ENCODE data around the gene PROP1.
"Not testable (repeated sequence)": the region's sequence is repeated elsewhere in the genome, so short reads cannot be mapped to it uniquely, and the experiment has no call there.

The PROP1 gene

DNA sequence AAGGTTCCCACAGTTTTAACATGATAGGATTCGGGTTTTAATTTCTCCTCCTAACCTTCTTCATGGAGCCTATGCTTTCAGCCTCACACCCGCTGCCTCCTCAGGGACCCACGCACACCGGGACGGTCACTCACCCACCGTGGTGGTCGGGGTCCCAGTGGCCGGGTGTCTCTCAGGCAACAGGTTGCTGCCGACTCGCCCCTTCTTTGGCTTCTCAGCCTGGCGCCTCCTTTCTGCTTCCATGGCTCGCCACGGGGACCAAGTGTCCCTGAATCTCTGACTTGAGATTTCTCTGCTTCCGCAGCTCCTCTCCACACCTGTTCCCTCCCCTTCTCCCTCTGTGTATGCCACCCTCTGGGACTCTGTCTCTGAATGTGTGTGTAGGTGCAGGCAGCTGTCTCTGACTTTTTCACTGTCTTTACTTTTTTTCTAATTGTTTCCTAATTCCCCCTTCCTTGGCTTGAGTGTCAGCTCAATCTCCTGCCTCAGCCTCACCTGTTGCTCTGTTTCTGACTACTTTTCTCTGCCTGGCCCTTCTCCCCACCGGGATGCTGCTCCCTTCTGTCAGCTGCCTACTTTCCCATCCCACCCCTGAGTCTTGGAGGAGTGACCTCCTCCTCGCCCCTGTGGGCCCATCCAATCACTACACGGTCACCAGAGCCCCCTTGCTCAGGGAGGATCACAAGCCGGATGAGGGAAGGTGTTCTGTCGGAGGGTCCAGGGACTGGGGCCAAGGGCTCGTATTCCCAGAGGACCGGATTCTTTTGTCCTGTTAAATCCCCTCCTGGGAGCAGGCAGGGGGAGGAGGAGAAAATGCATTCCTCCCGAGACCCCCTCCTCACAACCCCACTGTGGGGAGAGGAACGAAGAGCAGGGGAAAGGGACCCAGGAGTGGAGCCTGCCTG, at the start of gene PROP1:
PROP1 (minus strand) TSS at position 552 of the 905 bp plus-strand sequence; CDS start at position 243, 309 bp downstream.
- DNase-seq (ENCODE audit: low read depth), result no peak
- no peak within 1 kb of the TSS for H3K4me3 ChIP-seq (ENCODE audit: low read depth, low read length)

DNA sequence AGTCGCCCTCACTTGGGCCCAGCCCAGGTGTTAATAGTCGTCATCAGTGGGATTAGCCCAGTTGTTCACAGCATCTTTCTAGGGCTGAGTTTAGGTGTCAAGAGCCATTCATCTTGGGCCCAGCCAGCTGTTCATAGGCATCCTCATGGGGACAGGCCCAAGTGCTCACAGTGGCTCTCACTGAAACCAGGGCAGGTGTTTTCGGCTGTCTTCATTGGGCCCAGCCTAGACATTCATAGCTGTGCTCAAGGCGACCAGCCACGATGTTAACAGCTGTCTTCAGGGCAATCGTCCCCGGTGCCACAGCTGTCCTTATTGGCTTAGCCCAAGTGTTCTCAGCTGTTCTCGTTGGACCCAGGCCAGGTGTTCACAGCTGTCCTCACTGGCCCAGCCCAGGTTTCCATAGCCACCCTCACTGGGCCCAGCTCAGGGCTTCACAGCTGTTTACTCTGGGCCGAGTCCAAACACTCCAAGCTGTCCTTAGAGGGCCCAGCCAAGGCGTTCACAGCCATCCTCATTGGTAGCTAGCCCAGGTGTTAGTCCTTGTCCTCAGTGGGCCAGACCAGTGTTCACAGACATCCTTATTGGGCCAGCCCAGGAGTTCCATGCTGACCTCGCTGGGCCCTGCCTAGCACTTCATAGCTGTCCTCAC, 23.5 kb upstream of the PROP1 start:
- not testable (repeated sequence) for H3K4me3 ChIP-seq (ENCODE audit: low read depth, low read length); DNase-seq (ENCODE audit: low read depth)

DNA sequence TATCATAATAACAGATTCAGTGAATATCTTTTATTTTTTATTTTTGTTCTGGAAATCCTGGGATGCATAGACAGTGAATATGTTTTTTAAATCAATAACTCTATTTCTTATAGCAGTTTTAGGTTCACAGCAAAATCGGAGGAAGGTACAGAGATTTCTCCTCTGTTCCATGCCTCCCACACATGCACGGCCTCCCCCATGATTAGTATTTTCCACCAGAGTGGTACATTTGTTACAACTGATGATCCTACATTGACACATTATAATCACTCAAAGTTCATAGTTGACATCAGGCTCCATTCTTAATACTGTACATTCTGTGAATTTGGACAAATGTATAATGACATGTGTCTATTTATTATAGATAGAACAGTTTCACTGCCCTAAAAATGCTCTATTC, 16.7 kb upstream of the PROP1 start:
- H3K4me3 ChIP-seq (ENCODE audit: low read depth, low read length); DNase-seq (ENCODE audit: low read depth): not testable (repeated sequence)

DNA sequence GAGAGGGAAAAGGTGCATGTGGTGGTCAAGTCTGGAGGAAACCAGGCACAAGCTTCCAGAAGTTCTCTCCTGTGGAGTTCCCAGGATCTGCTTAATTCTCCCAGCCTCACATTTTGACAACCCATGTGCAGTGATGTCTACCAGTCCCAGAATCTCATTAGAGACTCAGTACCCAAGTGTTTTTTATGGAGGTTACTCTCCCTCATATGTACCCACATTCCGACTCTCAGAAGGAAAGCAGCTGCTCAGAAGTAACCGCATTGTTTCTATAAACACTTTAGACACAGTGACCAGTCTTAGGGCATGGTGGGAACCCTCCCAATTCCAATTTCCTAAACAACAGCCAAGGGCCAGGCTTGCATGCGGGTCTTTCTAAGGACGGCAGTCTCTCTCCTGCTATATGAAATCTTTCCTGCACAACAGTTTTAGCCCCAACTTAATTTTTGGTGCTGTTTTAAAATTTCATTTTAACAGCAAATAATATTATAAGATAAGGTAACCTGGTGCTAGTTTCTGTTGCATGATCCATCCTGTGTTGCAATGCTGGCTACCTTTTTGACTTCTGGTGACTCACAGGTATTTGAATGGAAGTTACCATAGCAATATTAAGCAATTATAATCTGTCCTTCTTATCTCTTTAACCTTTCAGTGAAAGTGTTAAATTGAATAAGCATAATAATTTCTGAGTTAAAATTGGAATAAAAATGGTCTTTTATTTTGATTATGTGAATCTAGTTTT, 15.9 kb upstream of the PROP1 start:
- H3K4me3 ChIP-seq (ENCODE audit: low read depth, low read length); DNase-seq (ENCODE audit: low read depth): not testable (repeated sequence)

DNA sequence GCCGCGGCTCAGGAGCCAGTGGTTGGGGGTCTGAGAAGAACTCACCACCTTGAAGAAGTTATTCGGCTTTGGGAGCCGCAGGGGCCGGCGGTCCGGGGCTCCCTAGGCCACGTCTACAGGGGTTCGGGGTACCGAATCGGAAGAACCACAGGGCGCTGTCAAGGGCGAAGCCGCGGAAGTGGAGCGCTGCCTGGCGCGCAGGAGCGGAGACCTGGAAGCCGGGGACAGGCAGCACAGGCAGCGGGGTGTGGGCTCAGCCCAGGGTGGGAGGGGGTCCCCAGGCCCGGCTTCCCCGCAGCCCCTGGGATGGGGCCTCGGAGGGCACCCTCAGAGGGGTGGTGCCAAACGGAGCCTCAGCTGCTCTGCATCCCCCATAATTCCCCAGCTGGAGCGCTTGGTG, 11.2 kb upstream of the PROP1 start:
- DNase-seq (ENCODE audit: low read depth); H3K4me3 ChIP-seq (ENCODE audit: low read depth, low read length): not testable (repeated sequence)

DNA sequence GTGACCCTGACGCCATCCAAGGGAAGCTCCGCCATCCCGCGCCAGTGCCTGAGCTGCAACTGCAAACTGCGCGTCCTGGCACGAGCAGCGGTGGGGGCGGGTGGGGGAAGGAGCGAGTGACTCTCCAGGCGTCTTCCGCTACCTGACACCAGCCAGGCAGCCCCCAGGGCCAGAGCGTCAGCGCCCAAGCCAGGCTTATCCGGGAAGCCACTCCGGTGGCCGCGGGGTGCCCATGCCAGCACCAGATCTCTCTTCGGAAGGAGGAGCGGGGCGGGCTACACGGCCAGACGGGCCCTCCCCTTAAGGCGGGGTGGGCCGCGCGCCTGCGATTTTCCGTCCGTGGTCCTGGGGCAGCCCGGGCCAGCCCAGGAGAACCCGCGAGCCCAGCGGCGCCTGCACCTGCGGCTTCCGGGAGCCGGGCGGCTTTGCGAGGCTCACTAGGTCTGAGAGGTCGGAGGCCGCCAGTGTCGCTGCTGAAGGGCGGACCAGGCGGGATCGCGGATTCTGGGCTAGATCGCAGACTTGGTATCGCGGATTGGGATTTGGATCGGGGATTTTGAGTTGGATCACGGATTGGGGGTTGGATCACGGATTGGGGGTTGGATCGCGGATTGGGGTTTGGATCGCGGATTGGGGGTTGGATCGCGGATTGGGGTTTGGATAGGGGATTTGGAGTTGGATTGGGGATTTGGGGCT, 10.6 kb upstream of the PROP1 start:
- not testable (repeated sequence) for DNase-seq (ENCODE audit: low read depth)
- peak overlapping the region; percentile 31 for H3K4me3 ChIP-seq (ENCODE audit: low read depth, low read length)

DNA sequence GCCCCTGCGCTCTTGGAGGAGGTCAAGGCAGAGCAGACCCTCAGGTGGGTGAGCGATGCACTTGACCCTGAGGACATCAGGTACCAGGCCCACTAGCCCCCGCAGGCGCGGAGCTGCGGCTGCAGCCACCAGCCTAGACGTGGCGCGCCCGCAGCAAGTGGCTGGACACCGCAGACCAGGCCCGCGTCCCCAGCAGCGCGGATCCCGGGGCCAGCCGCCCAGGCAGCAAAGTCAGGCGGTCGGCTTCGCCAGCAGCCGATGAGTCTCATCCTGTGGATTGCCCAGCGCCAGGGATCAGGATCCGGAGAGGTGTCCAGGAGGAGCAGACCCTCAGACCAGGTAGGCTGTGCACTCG, 10.1 kb upstream of the PROP1 start:
- H3K4me3 ChIP-seq (ENCODE audit: low read depth, low read length); DNase-seq (ENCODE audit: low read depth): not testable (repeated sequence)

DNA sequence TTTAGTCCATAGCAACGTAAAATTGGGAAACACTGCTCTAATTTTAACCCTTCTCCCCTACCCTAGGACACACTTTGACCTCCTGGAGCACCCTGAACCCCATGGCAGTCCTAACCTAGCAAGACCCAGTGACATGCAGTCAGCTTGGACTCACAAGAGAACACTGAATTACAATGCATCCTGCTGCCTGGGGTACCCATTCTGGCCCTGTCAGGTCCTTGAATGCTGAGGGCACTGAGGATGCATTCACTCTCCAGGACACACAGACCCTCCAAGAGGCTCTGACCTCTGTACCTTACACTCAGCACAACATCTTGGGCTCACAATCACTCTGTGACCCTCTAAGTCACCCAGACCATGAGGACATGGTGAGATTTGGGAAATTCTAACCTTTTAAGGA, 1.8 kb upstream of the PROP1 start:
- no peak for DNase-seq (ENCODE audit: low read depth)
- H3K4me3 ChIP-seq (ENCODE audit: low read depth, low read length), result no peak overlapping the region

DNA sequence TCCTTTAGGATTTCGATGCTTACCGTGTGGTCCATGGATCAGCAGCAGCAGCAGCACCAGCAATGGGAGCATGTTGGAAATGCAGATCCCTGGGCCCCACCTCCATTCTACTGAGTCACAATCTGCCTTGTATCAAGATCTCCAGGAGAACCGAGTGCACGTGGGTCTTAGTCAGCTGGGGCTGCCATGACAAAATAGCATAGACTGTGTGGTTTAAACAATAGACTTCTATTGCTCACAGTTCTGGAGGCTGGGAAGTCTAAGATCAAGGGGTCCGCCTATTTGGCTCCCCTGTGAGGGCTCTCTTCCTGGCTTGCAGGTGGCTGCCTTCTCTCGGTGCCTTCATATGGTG, 1.3 kb upstream of the PROP1 start:
- no peak for DNase-seq (ENCODE audit: low read depth)

DNA sequence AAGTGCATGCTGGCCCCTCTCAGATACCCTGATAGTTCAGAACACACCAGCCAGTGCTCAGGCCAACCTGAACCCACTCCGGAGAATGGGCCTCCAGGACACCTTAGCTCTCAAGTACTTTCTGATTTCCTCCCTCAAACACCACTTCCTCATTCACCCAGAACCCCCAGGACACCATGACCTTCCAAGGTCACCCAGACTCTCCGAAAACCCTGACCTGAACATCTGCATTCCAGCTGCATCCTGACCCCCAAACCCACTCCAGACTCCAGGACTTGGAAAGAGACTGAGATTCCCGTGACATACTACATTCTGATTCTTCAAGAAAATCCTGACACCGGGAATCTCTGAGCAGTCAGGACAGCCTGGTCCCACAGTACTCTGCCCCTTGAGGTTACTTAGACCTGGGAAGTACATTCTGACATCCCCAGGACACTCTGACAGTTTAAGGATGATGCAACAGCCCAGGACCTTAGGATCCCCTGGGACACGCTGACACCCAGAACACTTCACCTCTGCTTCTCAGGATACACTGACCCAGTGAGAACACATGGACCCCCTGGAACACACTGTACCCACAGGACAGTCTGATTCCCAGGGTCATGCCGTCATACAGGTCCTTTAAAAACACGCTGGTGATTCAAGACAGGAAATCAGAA, 747 bp upstream of the PROP1 start:
- no peak for DNase-seq (ENCODE audit: low read depth)

More for the DNA sequence above, 1.3 kb upstream of the PROP1 start:
- H3K4me3 ChIP-seq (ENCODE audit: low read depth, low read length), result no peak overlapping the region

DNA sequence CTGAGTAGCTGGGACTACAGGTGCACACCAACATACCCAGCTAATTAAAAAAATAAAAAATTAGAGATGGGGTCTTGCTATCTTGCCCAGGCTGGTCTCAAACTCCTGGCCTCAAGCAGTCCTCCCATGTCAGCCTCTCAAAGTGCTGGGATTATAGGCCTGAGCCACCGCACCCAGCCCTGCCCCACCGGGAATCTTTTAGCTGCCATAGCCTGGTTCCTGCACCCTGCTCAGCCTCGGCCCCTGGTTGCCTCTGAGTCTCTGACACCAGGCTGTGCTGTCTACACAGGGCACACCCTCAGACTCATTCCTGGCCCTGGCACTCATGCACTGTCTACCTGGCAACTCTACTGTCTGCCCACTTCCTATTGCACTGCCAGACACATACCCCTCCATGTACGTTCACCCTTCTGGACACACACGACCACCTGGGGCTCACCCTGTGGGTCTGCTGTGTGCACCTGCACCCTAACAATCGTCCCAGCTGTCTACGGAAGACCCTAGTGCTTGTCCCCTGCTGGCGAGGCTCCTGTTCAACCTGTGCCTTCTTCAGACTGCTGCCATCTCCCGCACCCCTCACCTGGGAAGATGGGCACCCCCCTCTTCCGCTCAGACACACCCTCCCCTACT, 1.4 kb downstream of the PROP1 start:
- no peak for DNase-seq (ENCODE audit: low read depth)
- H3K4me3 ChIP-seq (ENCODE audit: low read depth, low read length), result no peak overlapping the region

More for the DNA sequence above, 747 bp upstream of the PROP1 start:
- no peak overlapping the region for H3K4me3 ChIP-seq (ENCODE audit: low read depth, low read length)

DNA sequence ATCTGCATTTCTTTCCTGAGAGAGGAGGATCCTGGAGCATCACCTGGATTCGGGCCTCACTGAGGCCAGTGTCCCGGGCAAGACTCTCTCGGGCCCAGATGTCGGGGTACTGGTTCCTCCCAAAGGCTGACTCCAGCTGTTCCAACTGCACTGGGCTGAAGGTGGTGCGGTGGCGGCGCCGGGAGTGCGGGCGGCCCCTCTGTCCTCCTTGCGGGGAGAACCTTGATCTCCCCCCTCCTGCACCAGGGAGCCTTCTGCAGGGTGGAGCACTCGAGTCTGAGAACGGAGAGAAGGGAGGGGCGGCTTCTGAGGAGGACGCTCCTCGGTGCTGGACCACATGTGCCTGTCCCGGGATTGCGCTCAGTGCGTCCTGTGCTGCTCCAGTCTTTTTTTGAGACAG, 2.0 kb downstream of the PROP1 start:
- no peak overlapping the region for H3K4me3 ChIP-seq (ENCODE audit: low read depth, low read length)
- DNase-seq (ENCODE audit: low read depth), result no peak

DNA sequence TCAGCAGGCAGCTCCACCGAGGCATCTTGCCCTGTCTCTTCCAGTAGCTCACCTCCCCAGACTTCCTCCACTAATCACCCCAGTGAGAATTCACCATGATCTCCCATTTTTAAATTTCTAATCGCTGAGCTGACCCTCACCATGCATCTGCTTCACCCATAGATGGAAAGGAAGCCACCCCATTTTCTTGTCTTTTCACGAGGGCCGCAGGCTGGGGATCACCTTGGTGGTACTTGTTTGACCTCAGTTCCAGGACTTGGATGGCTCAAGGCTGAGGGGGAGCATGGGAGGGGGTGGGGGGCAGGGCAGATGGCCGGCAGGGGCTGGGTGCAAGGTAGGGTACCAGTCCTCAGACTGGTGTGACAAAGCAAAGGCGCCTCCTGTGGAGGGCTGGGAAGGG, 3.6 kb downstream of the PROP1 start:
- no peak for DNase-seq (ENCODE audit: low read depth)
- H3K4me3 ChIP-seq (ENCODE audit: low read depth, low read length), result no peak overlapping the region

DNA sequence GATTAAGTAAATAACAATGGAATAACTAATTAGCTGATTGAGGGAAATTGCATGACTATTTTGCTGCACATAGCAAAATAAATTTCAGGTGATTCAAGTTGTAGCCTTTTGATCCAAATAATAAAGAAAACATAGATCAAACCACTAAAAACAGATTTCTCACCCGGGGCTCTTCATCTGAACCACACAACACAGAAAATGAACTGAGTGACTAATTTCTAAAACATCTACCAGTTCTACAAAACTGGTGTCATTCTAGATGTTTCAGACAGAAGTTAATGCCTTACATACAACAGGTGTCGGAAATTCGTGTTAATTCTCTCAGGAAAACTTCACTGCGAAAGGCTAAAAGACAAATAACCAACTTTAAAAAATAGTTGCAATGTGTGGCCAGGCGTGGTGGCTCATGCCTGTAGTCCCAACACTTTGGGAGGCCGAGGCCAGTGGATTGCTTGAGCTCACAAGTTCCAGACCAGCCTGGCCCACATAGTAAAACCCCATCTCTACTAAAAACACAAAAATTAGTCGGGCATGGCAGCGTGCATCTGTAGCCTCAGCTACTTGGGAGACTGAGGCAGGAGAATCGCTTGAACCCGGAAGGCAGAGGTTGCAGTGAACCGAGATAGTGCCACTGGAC, 6.9 kb downstream of the PROP1 start:
- no peak overlapping the region for H3K4me3 ChIP-seq (ENCODE audit: low read depth, low read length)

DNA sequence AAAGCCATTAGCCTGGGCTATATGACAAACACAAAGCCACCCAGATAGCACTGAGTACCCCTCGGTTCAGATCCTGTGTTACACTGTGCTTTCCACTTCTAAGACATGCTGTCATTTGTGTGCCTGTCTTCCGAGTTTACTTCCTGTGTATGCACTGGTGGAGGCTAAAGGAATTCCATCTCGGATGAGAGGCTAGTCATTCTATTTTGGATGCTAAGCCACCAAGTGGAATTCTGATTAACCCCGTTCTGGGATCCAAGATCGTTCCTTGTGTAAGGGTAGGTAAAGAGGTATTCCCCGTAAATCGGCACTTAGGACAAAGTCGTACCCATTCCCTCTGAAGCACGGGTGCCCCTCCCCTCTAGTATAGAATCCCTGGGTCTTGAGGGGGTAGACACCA, 8.7 kb downstream of the PROP1 start:
- DNase-seq (ENCODE audit: low read depth), result no peak

More for the DNA sequence above, 6.9 kb downstream of the PROP1 start:
- DNase-seq (ENCODE audit: low read depth), result no peak

DNA sequence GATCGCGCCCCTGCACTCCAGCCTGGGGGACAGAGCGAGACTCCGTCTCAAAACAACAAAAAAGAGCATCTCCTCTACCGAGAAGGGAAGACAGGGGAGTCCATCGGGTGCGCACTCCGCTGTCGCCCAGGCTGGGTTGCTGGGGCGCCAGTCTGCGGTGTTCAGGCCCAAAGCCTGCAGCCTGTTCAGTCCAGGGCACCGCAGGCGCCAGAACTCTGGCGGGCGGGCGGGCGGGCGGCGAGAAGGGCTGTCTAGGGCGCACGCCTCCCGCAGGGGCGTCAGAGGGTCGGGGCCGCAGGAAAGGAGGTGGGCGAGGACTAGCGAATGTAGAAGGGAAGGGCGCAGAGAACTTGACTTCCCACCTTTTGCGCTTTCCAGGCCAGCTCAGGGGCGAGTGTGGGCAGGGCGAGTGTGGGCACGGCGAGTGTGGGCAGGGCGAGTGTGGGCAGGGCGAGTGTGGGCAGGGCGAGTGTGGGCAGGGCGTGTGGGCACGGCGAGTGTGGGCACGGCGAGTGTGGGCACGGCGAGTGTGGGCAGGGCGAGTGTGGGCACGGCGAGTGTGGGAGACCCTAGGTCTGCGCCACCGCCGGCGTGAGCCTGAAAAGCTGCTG, 10.5 kb downstream of the PROP1 start:
- DNase-seq (ENCODE audit: low read depth), result no peak
- H3K4me3 ChIP-seq (ENCODE audit: low read depth, low read length), result no peak overlapping the region

More for the DNA sequence above, 8.7 kb downstream of the PROP1 start:
- H3K4me3 ChIP-seq (ENCODE audit: low read depth, low read length), result no peak overlapping the region

DNA sequence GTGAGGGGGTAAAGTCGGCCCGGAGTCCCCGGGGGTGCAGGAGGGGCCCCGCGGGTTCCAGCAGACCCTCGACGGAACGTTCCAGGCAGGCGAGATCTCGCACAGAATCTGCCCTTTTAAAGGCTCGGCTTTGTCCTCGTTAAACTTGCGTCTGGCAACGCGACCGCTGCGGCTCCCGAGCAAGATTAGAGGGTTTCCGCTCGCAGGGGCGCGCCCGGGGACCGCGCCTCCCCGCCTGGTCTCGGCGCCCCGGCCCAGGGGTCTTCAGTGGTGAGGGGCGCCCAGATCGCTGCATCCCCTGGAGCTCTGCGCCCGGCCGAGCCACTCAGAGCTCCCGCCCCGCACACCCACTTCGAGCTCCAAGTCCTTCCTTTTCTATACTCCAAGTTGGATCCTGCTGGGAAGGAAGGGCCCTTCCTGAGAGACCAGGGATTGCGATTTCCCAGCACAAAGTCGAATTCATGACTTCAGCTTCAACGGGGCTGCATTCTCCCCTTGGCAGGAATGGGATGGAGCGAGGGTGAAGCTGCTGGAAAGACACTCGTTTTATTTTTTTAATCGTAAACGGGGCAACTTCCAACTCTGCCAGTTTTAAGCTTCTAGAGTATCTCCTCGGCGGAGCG, 11.3 kb downstream of the PROP1 start:
- no peak overlapping the region for H3K4me3 ChIP-seq (ENCODE audit: low read depth, low read length)
- DNase-seq (ENCODE audit: low read depth), result no peak

Measured in skeletal muscle cell (primary cell).